Renal cortex interstitium (tissue), 15 donors: ENCODE measurements around the gene SPAAR. TPM values are rescaled to one million over a fixed set of nuclear protein-coding genes. Genes with fewer than 3 reads are reported as not detected.
"Not testable (repeated sequence)": the region's sequence is repeated elsewhere in the genome, so short reads cannot be mapped to it uniquely, and the experiment has no call there.

Source experiments
- DNase-seq, 11 donors: peaks; one replicate each; pipeline ENCODE4 v3.0.0-alpha.2; 2013; ENCODE audit warnings: low read depth in 9 of 11, low spot score in 4 of 11; ENCODE audit errors: extremely low read depth in 1 of 11
- long read RNA-seq, 16 experiments: transcript quantifications; one replicate each; lab custom pipeline, GENCODE V29; 2026
- polyA plus RNA-seq, 3 donors: library from polyadenylated mRNA; unstranded; fragments of 120-200 nt; gene quantifications; one replicate each; pipeline ENCODE4 v1.2.1, GENCODE V29; 2013; ENCODE audit not compliant: insufficient read length in 3 of 3

SPAAR gene, protein sequence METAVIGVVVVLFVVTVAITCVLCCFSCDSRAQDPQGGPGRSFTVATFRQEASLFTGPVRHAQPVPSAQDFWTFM
- polyA plus RNA-seq, result 1 to 10 TPM; 1.3 to 1.5 (median 1.3) TPM
- long read RNA-seq, donor 1, transcript SPAAR-202 (2 exons, 1,612 nt), result major isoform, 5 of 6 reads
- long read RNA-seq, donor 1, partial matches to known transcripts, result 0 of 6 reads
- long read RNA-seq, donor 1, other reads (novel, unspliced or antisense), result 0 of 6 reads
- long read RNA-seq, donor 2, partial matches to known transcripts, result 0 of 2 reads
- long read RNA-seq, donor 2, other reads (novel, unspliced or antisense), result 0 of 2 reads
- long read RNA-seq, donor 3, result 0 reads
- long read RNA-seq, donor 4, result 0 reads
- long read RNA-seq, donor 5, result 0 reads
- long read RNA-seq, donor 6, result 0 reads
- long read RNA-seq, donor 7, partial matches to known transcripts, result 0 of 2 reads
- long read RNA-seq, donor 7, other reads (novel, unspliced or antisense), result 0 of 2 reads
- long read RNA-seq, donor 8, partial matches to known transcripts, result 0 of 2 reads
- long read RNA-seq, donor 8, other reads (novel, unspliced or antisense), result 0 of 2 reads
- long read RNA-seq, donor 9, partial matches to known transcripts, result 0 of 1 reads
- long read RNA-seq, donor 9, other reads (novel, unspliced or antisense), result 0 of 1 reads
- long read RNA-seq, donor 10, partial matches to known transcripts, result 0 of 1 reads
- long read RNA-seq, donor 10, other reads (novel, unspliced or antisense), result 0 of 1 reads
- long read RNA-seq, donor 11, result 0 reads
- long read RNA-seq, donor 12, partial matches to known transcripts, result 0 of 1 reads
- long read RNA-seq, donor 12, other reads (novel, unspliced or antisense), result 0 of 1 reads
- long read RNA-seq, donor 13, result 0 reads
- long read RNA-seq, donor 14, partial matches to known transcripts, result 0 of 1 reads
- long read RNA-seq, donor 14, other reads (novel, unspliced or antisense), result 0 of 1 reads
- long read RNA-seq, donor 15, partial matches to known transcripts, result 0 of 1 reads
- long read RNA-seq, donor 15, other reads (novel, unspliced or antisense), result 0 of 1 reads
- long read RNA-seq, donor 16, partial matches to known transcripts, result 0 of 1 reads
- long read RNA-seq, donor 16, other reads (novel, unspliced or antisense), result 0 of 1 reads

DNA sequence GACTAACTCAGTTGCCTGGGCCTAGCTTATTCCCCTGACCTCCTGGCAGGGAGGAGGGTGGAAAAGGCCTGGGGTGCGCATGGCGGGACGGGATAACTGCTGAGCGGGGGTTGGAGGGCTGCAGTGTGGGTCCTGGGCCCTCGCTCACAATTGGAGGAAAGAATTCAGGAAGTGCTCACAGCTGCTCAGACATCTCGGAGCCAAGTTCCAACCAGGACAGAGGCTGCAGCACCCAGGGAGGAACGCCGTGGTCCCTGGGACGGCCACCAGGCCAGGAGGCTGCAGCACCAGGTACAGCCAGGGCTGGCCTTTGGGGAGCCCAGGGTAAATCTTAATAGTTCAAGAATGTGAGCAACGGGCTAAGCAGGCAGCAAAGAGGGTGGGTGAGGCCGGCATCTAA, at the start of gene SPAAR:
Gene SPAAR, plus strand, starts transcription at position 217 of the 400 bp plus-strand sequence. CDS start 974 bp downstream, outside the sequence.
- no peak for DNase-seq

DNA sequence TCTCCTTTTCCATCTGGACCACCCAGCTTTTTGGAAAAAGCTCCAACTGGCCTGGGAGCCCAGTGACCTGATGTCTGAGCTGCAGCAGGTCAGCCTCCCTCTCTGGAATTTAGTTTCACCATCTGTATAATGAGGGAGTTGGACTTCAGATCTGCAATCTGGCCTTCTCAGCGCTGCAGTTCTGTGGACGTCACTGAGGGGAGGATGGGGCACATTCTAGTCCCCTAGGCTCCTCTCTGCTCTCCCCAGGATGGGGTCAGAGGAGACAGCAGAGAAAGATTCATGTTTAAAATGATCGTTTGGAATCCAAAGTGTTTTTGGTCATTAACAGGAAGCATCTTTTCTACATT, 49.3 kb upstream of the SPAAR start:
- DNase-seq, result no peak

DNA sequence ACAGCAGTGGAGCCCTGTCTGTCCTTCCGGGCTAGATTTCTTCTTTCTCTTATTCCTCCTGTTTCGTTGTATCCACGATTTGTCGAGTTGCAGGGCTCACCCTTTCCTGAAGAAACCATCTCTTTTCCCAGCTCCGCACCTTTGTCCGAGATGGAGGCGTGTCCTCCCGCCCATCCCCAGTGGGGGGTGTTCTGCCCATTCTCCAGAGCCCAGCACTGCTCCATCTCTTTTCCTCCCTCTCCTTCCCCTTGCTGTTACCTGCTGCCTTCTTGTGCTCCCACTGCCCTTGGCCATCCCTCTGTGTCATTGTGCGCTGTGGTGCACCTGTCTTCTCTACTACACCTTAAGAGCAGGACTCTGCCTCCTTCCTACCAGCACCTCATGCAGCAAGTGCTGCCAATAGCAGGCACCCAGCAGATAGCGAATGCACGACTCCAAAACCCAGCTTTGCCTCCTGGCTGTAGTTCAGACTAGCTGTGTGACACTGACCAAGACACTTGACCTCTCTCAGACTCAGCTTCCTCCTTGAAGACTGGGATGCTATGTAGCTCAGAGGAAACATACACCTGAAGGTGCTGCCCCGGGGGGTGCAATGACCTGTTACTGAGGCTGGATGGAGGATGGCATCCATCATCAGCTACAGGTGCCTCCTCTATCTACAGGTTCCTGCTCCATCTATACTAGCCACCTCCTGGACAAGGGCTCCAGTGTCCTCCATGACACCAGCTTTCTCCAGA, 48.0 kb upstream of the SPAAR start:
- DNase-seq, result no peak

DNA sequence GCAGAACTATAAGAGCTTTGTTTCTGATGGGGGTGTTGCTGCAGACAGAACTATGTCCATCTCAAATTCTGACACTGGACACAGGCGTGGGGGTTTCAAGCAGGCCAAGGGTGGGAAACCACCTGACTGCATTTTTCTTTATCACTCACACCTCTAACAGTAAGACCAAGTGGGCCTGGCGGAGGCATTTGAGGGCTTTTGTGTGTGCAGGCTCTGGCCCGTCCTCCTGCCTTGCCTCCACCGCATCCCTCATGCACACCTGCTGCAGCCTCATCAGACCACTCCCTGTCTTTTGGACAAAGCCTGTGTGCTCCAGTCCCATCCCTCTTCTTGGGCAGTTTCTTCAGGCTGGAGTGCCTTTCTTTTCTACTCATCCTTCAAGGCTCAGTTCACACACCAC, 47.0 kb upstream of the SPAAR start:
- no peak for DNase-seq

DNA sequence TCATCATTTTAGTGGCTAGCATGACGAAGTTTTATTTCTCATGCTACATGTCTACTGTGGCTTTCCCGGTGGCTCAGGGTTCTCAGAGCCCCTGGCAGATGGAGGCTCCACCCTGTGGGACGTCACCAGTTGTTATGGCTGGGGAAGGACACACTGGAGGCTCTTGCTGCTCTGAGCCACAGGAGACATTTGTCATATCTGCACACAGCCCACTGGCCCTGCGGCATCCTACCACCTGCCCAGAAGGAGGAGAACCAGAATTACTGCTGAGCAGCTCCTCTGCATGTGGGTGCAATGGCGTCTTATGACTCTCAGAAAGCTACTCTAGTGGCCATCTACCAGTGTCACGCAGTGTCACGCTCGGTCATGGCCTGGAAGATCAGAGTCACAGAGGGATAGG, 45.7 kb upstream of the SPAAR start:
- DNase-seq, result no peak

DNA sequence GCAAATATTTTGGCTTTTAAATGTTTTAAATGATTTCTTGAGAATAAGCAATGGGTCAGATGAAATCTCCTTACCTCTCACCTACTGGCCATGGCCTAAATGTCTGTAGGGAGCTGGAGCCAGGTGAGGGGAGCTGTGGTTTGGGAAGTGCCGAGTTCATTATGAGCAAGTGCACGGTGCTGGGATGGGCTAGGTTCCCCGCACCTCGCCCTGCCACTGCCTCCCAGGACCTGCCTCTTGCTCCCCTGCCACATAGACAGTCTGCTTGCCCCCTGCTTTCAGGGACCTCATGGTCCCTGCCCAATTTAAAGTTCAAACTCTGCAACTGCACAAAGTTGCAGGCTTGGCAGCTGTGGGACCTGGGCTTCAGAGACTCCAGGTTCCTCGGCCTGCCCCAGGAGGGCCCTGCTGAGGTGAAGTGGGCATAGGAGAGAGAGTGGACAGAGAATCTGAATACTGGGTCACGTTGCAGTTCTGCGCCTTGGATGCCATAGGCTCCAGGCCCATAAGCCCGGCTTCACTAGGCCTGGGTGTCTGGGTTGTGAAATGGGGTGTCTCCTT, 44.5 kb upstream of the SPAAR start:
- DNase-seq, result no peak

DNA sequence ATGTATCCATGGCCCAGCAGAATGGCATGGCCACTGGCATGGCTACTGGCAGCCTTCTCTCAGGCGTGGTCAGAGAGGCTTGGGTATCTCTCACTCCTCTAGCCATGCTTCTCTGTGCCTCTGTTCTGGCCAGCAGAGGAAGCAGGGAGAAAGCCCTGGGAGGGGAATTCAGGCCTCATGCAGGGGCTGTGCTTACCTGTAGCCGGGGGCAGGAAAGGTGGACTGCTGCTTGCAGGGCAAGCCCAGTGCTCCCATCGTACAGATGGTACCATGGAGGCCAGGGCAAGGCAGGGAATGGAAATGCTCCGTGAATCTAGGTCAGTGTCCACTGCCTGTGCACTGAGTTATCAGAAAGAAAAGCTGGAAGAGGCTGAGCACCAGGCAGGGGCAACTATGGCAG, 41.8 kb upstream of the SPAAR start:
- DNase-seq, result no peak

DNA sequence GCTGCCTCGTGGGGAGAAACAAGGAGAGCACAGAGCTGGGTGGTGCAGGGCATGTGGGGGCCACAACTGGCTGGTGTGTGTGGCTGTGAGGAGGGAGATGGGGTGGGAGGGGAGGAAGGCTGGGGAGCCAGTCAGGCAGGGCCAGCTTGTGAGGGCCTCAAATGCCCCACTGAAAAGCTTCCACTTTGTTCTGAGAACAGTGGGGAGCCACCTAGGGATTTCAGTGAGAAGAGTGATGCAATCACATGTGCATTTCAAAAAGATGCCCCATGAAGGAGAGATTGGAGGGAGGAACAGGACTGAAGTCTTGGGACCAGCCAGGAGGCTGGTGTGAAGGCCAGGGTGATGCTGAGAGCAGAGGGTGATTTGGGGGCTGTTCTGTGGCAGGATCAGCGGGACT, 40.4 kb upstream of the SPAAR start:
- no peak for DNase-seq

DNA sequence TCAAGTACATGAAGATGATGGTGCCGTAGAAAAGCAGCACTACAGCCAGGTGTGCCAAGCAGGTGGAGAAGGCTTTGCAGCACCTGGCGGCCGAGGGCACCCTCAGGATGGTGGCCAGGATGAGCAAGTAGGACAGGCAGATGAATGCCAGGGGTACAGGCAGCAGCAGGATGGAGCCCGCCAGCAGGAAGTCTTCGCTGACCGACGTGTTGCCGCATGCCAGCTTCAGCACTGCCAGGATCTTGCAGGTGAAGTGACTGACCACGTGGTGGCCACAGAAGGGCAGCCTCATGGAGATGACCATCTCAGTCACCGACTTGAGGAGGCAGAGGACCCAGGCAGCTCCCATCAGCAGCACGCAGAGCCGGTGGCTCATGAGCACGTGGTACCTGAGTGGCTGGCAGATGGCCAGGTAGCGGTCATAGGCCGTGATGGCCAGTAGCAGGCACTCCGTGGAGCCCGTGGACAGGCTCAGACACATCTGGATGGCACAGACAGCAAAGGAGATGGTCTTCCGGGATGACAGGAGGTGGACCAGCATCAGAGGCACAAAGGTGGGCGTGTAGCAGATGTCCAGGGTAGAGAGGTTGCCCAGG, 39.6 kb upstream of the SPAAR start:
- no peak for DNase-seq

DNA sequence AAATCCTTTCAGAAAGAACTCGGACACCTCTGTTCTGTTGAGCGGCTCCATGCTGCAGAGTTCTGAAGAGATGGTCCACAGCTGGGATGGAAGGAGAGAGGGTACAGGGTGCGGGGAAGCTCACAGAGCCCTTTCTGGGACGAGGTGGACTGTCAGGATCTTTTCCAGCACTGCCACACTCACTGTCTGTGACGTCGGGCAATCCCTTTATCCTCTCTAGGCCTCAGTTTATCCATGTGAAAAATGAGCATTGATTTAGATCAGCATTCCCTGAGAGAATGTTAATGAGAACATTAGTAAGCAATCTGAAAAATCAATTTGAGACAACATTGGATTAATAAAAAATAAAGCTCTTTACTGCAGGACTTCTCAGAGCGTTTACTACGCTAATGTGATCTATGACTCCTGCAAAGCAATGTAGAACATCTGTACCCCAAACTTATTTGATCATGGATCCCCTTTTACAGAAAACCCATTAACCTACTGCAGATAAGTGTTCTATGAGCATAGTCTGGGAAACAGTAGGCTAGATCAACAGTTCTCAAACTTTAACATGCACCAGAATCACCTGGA, 38.9 kb upstream of the SPAAR start, which contains the start of gene OR13J1:
Gene OR13J1, minus strand, starts transcription at position 51 of the 573 bp plus-strand sequence. Its CDS starts 0 bp downstream, at position 51.
- DNase-seq, result no peak

DNA sequence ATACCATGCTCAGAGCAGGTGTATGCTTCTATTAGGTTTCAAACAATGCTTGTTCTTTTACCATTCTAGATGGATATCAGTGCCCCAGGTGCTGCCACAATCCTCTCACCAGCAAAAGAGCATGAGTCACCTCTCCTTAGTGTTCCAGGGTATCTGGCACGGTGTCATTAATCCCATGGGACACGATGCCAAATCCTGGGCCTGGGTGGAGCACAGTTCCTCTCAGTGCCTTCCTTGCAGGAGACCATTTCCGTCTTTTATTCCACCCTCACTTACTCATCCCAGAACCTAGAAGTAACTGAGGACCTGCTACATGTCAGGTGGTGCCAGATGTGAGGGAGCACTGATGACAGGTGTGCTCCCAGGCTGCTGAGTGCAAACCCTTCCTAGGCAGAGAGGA, 37.7 kb upstream of the SPAAR start:
- DNase-seq, result no peak

DNA sequence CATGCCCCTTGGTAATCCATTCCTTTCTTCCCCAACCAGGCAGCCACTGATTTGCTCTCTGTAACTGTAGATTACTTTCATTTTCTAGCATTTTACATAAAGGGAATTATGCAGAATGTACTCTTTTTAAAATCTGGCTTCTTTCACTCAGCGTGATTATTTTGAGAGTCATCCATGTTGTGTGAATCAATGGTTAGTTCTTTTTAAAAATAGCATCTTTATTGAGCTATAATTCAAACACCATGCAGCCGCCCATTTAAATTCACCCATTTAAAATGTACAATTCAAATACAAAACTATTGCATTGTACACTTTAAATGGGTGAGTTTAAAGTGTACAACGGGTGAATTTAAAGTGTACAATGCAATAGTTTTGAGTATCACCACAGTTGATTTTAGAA, 36.8 kb upstream of the SPAAR start:
- DNase-seq, result no peak

DNA sequence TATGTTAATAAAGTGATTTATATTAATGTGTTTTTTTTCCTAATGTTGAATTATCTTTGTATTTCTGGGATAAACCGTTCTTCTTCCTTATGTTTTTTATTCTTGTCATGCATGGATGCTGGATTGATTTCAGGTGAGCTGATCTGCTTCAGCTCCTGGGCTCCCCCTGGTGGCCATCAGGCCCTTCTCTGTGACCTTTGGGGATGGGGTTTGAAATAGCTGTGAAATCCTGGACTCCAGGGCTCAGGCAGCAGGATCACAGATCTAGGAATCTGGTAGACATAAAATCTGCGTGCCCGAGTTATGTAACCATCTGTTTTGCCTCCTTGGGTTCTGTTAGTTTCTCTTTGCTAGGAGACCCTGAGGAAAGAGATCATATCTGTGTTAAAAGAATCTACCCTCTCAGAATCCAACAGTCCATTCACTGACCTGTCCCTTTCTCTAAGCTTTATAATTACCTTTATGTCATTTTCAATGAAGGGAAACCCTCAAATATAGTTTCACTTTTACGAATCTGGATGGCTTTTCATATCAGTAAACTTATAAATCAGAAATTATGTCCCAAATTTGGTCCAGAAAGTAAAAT, 26.9 kb upstream of the SPAAR start:
- DNase-seq, result peak in 10 of 11 donors; percentile 43 to 69 (median 62)

DNA sequence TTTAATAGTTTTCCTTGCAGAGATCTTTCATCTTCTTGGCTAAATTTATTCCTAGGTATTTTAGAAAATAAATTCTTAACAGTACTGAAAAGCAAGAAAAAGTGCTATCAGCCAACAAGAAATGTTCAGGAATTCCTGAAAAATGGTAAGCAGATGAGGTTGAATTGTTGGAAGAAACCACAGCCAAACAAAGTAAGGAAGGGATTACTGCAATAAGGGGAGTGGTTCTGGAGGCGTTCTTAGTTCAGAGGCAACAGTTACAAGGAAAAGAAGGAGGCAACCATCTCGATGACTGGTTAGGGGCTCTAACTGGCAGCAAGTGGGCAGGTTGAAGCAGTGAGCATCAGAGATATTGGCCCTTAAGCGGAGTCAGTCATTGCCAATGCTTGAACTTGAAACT, 26.3 kb upstream of the SPAAR start:
- DNase-seq, result no peak

DNA sequence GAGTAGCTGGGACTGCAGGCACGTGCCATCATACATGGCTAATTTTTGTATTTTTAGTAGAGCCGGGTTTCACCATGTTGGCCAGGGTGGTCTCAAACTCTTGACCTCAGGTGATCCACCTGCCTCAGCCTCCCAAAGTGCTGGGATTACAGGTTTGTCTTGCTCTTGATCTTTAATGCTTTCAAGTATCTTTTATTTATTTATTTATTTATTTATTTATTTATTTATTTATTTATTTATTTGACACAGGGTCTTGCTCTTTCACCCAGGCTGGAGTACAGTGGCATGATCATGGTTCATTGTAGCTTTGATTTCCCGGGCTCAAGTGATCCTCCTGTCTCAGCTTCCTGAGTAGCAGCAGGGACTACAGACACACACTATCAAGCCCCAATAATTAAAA, 24.4 kb upstream of the SPAAR start:
- DNase-seq, result not testable (repeated sequence)

DNA sequence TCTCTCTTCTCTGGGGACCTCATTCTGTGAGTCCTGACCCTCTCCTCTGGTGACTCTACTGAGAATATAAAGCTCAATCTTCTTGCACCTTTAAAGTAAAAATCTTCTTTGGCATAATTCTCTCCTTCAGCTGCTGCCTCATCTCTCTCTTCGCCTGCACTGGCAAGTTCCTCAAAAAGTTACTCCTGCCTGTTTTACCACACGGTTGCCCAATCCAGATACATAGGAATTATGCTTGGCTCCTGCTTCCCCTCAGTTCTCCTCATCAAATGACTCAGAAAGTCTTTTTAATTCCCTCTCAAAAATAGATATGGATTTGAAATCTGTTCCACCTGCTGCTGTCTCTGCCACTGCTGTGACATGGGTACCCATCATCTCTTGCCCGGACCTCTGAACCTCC, 17.6 kb upstream of the SPAAR start:
- no peak for DNase-seq

DNA sequence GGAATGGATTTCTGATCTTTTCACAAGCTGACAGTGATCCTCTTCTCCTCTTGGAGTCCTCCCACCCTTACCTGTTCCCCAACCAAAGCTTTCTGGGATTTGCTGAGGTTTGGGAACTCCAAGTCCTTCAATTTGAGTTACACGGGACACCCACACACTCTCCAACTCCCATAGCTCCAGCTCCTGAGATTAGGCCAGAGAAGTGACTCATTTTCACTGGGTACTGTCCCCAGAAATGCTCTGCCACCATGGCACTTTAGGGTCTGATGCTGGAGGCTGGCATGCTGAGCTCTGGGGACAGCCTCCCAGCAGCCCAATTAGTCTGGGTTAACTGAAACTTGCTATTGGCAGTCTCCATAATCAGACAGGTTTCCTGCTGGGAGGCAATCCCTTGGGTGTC, 17.2 kb upstream of the SPAAR start:
- DNase-seq, result no peak

DNA sequence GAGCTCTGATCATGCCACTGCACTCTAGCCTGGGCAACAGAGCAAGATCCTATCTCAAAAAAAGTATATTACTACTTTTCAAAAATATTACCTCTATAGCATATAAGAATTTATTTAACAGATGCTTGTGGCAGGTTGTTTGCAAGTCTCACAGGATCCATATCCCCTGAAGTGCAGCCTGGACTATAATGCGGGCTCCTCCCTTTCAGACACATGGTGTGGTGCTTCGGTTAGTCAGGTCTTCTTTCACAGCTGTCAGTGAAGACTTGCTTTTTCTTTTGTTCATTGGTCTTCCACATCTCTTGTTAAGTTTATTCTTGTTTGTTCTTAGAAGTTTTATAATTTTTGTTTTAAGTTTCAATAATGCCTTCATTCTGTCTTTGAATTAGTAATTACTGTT, 12.7 kb upstream of the SPAAR start:
- no peak for DNase-seq
